HFFc6 (cell line): ENCODE measurements around the gene CCNB1IP1. TPM values are rescaled to one million over a fixed set of nuclear protein-coding genes. Genes with fewer than 3 reads are reported as not detected.
"Not testable (repeated sequence)": the region's sequence is repeated elsewhere in the genome, so short reads cannot be mapped to it uniquely, and the experiment has no call there.

Experiments used
- DNase-seq: peaks from one replicate; pipeline ENCODE4 v3.0.0-alpha.2; 2018
- H3K27ac Mint-ChIP-seq: 2 replicates; pipeline ENCODE4 v1.8.0; 2020; ENCODE audit warnings: mild to moderate bottlenecking, mixed read lengths
- H3K27me3 Mint-ChIP-seq: 2 replicates; pipeline ENCODE4 v1.8.0; 2021; ENCODE audit warnings: mild to moderate bottlenecking, moderate library complexity, mixed read lengths; ENCODE audit not compliant: insufficient read depth
- H3K36me3 Mint-ChIP-seq: 2 replicates; pipeline ENCODE4 v1.8.0; 2021; ENCODE audit warnings: low read depth, mixed read lengths
- H3K4me1 Mint-ChIP-seq: 2 replicates; pipeline ENCODE4 v1.8.0; 2020; ENCODE audit warnings: low read depth, mixed read lengths
- H3K4me3 Mint-ChIP-seq: 2 replicates; pipeline ENCODE4 v1.8.0; 2020; ENCODE audit warnings: mild to moderate bottlenecking, moderate library complexity, mixed read lengths
- H3K9me3 Mint-ChIP-seq: 2 replicates; pipeline ENCODE4 v1.8.0; 2020; ENCODE audit warnings: mild to moderate bottlenecking, mixed read lengths
- total RNA-seq, 6 experiments: library from RNA; stranded (reverse); fragmentation: NEBNext Ultra II Directional; extraction: Animal tissue kit (Norgen Biotek cat#: 25700); gene quantifications; 2 replicates in 1 of 6; 3 replicates in 5 of 6; pipeline ENCODE4 v1.2.3, GENCODE V29; 2021
- TF ChIP-seq, protein P1 (sequence below): fragments of 200-600 bp; sonication (generic); IDR thresholded peaks from 2 replicates; pipeline ENCODE4 v1.5.0; 2021; ENCODE audit warnings: antibody characterized with exemption, mild to moderate bottlenecking

Gene CCNB1IP1
- total RNA-seq, 6 experiments from 2014 or later, result 17.6 to 24.0 (median 20.3) TPM

DNA sequence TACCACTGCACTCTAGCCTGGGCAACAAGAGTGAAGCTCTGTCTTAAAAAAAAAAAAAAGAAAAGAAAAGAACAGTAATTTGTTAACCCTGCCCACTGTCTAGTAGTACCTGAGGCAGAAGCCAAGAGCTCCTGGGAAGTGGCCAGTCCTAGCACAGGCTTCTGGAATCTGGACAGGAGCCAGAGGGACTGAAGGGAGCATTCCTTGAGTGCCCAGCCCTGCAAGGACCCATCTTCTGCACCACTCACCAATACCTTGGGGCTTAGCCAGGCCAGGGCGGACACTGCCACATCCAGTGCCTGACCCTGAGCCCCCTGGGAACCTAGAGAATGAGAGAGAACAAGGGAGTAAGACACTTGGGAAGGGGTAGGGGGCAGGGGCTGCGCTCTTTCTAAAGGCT lies 44.1 kb upstream of the CCNB1IP1 start:
- Mint-ChIP-seq H3K9me3 (no peaks in the 10 kb centered on the region), H3K27ac (no peak overlapping the region), H3K4me1 (no peaks in the 10 kb centered on the region), H3K27me3 (peaks cover 2% of the 10 kb centered on the region; the same call in 1 of the 2 replicates), H3K36me3 (peaks cover 9% of the 10 kb centered on the region; the same call in 1 of the 2 replicates), H3K4me3 (no peak overlapping the region)
- DNase-seq, result no peak
- TF ChIP-seq, protein P1, sequence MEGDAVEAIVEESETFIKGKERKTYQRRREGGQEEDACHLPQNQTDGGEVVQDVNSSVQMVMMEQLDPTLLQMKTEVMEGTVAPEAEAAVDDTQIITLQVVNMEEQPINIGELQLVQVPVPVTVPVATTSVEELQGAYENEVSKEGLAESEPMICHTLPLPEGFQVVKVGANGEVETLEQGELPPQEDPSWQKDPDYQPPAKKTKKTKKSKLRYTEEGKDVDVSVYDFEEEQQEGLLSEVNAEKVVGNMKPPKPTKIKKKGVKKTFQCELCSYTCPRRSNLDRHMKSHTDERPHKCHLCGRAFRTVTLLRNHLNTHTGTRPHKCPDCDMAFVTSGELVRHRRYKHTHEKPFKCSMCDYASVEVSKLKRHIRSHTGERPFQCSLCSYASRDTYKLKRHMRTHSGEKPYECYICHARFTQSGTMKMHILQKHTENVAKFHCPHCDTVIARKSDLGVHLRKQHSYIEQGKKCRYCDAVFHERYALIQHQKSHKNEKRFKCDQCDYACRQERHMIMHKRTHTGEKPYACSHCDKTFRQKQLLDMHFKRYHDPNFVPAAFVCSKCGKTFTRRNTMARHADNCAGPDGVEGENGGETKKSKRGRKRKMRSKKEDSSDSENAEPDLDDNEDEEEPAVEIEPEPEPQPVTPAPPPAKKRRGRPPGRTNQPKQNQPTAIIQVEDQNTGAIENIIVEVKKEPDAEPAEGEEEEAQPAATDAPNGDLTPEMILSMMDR, result no peak

DNA sequence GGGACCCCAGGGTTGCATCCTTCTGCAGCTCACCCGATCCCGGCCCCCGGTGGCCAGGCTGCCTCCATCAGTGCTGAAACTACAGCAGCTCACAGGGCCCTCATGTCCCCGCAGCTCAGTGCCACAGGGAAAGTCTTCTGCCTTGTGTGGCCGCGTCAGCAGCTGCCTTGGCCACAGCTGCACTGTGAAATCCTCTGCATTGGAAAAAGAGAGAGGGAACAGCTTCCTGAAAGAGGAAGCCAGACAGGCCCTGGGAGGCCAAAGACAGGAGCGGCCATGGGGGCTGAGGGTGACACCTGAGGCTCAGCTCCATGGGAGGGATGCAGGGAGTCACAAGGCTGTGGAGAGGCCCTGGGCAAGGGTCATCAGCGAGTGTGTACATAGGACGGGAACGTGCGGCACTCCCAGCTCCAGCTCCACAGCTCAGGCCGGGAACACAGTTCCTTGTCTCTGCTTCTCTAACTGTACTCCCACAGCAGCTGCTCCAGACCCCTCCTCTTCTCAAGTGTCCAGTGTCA lies 43.1 kb upstream of the CCNB1IP1 start:
- TF ChIP-seq, protein P1, result no peak
- Mint-ChIP-seq H3K36me3 (peaks cover 9% of the 10 kb centered on the region; the same call in 1 of the 2 replicates), H3K27ac (no peak overlapping the region; the same call in 1 of the 2 replicates), H3K27me3 (no peaks in the 10 kb centered on the region), H3K4me3 (no peak overlapping the region), H3K9me3 (no peaks in the 10 kb centered on the region), H3K4me1 (no peaks in the 10 kb centered on the region)
- DNase-seq, result no peak

DNA sequence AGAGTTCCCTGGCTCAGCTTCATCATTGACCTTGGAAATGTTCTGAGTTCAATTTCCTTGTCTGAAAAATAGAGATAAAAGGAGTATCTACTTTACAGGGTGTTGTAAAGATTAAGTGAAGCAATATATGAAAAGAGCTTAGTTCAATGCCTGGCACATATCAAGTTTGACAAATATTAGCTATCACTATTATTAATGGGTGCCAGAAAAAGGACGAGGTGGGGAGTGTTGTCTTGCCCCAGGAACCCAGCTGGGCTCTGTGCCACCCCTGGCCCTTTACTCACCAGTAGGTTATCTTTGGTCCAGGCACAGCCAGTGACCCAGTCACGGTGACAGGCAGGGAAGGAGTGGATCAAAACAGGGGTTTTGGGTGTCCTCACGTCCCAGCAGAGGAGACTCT lies 42.4 kb upstream of the CCNB1IP1 start:
- Mint-ChIP-seq H3K9me3 (no peaks in the 10 kb centered on the region), H3K36me3 (peaks cover 13% of the 10 kb centered on the region; the same call in 1 of the 2 replicates)

DNA sequence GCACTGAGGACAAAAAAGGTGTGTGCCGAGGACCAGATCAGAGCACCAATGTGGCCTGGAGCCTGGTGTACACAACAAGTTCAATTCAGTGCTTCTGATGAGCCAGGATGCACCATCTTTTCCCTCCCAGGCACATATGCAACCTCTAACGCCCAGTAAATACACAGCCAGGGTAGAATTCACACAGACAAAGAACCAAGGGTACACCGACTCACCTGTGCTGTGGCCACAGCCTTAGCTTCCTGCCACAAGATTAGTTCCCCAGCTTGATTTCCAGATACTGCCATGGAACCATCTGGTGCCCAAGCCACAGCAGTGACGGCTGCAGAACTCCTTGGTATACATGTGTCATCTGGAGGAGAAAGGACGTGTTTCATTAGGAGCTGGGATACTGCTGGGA lies 39.7 kb upstream of the CCNB1IP1 start:
- Mint-ChIP-seq H3K4me1 (no peaks in the 10 kb centered on the region), H3K27ac (no peak overlapping the region), H3K4me3 (no peak overlapping the region), H3K36me3 (peaks cover 24% of the 10 kb centered on the region), H3K9me3 (no peaks in the 10 kb centered on the region), H3K27me3 (no peaks in the 10 kb centered on the region)
- TF ChIP-seq, protein P1, result no peak
- no peak for DNase-seq

More for the DNA sequence above, 42.4 kb upstream of the CCNB1IP1 start:
- DNase-seq, result no peak
- Mint-ChIP-seq H3K4me3 (no peak overlapping the region), H3K27ac (no peak overlapping the region), H3K4me1 (no peaks in the 10 kb centered on the region), H3K27me3 (no peaks in the 10 kb centered on the region)
- TF ChIP-seq, protein P1, result no peak

DNA sequence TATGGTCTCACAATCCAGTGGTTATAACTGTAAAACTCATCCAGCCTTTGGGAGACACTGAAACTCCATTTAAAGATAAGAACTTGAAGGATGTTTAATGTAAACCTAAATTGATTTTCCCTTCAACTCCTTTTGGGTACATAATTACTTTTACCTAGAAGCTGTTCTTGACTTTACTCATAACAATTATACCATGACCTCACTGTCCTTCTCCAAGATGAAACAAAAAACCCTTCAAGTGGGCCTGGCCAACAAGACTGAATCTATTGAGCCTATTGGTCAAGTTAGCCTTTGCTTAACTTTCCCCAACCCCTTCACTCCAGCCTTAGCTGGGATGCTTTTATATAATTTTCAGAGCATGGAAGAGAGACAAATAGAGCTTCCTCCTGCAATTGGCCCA lies 32.8 kb upstream of the CCNB1IP1 start:
- H3K4me1 Mint-ChIP-seq, result no peaks in the 10 kb centered on the region
- DNase-seq, result no peak
- peaks cover 28% of the 10 kb centered on the region for H3K36me3 Mint-ChIP-seq
- TF ChIP-seq, protein P1, result no peak
- H3K27me3 Mint-ChIP-seq, result no peaks in the 10 kb centered on the region
- H3K27ac Mint-ChIP-seq, result no peak overlapping the region
- no peaks in the 10 kb centered on the region for H3K9me3 Mint-ChIP-seq
- no peak overlapping the region for H3K4me3 Mint-ChIP-seq

DNA sequence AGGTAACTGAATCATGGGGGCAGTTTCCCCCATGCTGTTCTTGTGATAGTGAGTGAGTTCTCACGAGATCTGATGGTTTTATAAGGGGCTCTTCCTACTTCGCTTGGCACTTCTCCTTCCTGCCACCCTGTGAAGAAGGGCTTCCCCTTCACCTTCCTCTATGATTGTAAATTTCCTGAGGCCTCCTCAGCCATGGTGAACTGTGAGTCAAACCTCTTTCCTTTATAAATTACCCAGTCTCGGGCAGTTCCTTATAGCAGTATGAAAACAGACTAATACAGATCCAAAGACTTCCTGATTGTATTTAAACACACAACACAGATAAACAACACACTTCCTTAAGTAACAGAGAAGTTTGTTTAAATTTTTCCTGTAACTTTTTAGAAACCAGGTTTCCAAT lies 25.4 kb upstream of the CCNB1IP1 start:
- H3K4me3 Mint-ChIP-seq, H3K27me3 Mint-ChIP-seq, H3K4me1 Mint-ChIP-seq, H3K27ac Mint-ChIP-seq, H3K9me3 Mint-ChIP-seq, DNase-seq: not testable (repeated sequence)
- H3K36me3 Mint-ChIP-seq, result peaks cover 24% of the 10 kb centered on the region
